ENCODE measurements around the gene PPY.

DNA sequence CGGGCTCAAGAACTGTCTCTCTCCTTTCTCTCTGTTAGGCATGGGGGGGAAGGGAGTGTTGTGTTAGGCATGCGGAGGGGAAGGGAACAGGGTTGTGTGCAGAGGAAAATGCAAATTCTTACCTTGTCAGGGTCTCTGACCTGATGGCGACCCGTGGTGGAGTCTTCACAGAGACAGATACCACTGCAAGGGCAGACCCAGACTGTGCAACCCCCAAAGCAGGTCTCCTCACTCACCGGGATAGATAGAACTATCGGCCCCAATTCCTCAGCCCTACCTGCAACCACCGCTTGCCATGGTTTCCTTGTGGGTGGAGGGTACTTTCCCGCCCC, 25.3 kb downstream of the PPY start:
- TF ChIP-seq POLR2AphosphoS5 (IDR thresholded peaks at IDR 0.05; ENCODE audit: low read depth, low read length): no peak
- TF ChIP-seq POLR2A (IDR thresholded peaks at IDR 0.05; ENCODE audit: low read depth, low read length): no peak
- TF ChIP-seq SPI1 (IDR thresholded peaks at IDR 0.05; ENCODE audit: low read depth, low read length): no peak
- no peak for TF ChIP-seq TAF1 (IDR thresholded peaks at IDR 0.05; ENCODE audit: low read depth, low read length)
- TF ChIP-seq POU2F2 (IDR thresholded peaks at IDR 0.05; ENCODE audit: low read depth, low read length): peak; percentile 25; the same call in 1 of the 2 replicates
- no peak for TF ChIP-seq PAX5 (IDR thresholded peaks at IDR 0.05; ENCODE audit: insufficient read depth, low read length, severe bottlenecking)
